HepG2 (cell line): ENCODE data around the gene CHAF1B. TPM values are rescaled to one million over a fixed set of nuclear protein-coding genes. Genes with fewer than 3 reads are reported as not detected.

Experiments
- ATAC-seq: fragments of 200-7000 bp; cut with Tn5 transposase; 3 replicates; pipeline ENCODE4 v1.9.1; 2020; ENCODE audit warnings: mild to moderate bottlenecking, moderate library complexity
- BruUV-seq: library from RNA; stranded (reverse); fragments of 400-500 nt; replicated peaks from 2 replicates; lab custom pipeline; 2021; lab: Mats Ljungman, UMichigan
- CTCF ChIA-PET: fragments of 300-600 bp; formaldehyde crosslinking; extraction: SDS; loops from one replicate; lab custom pipeline; 2021; ENCODE audit warnings: low total read pairs, inconsistent platforms, low intra/inter-chr PET ratio; lab: Yijun Ruan, JAX
- POLR2A ChIA-PET: fragments of 350-600 bp; sonication (Branson Sonifier 250); formaldehyde crosslinking; loops from one replicate; lab custom pipeline; 2020; ENCODE audit warnings: antibody characterized with exemption, inconsistent platforms; lab: Yijun Ruan, JAX
- DNase-seq: peaks from one replicate; pipeline ENCODE4 v3.0.0-alpha.2; 2015; ENCODE audit warnings: low spot score
- FAIRE-seq: peaks from 3 replicates; lab custom pipeline; 2011; peaks lifted over from hg19 to GRCh38; lab: Jason Lieb, UNC
- H2AFZ ChIP-seq: one replicate; pipeline ENCODE4 v1.6.1; 2011; ENCODE audit warnings: low read length, inconsistent platforms
- H3K27ac ChIP-seq: fragments of 300-600 bp; 3 replicates; pipeline ENCODE4 v1.8.0; 2011; ENCODE audit warnings: mixed run types, mild to moderate bottlenecking, mixed read lengths, low read length, inconsistent platforms; ENCODE audit not compliant: insufficient read depth; ENCODE audit errors: extremely low read length
- H3K27me3 ChIP-seq, 2 experiments: fragments of 200-600 bp in 1 of 2; 2 replicates in 1 of 2; 3 replicates in 1 of 2; pipeline versions ENCODE4 v1.6.0 to v1.8.0; 2011; ENCODE audit warnings: low read length in 2 of 2, mild to moderate bottlenecking in 2 of 2, moderate library complexity in 2 of 2, inconsistent platforms in 1 of 2; ENCODE audit not compliant: insufficient read depth in 2 of 2, control insufficient read depth in 1 of 2
- H3K36me3 ChIP-seq, 2 experiments: fragments of 200-600 bp in 1 of 2; replicated peaks in 1 of 2; 2 replicates in 1 of 2; 3 replicates in 1 of 2; pipeline versions ENCODE4 v1.5.1 to v1.8.0; 2011; ENCODE audit warnings: low read length in 2 of 2, inconsistent platforms in 1 of 2; ENCODE audit not compliant: insufficient read depth in 2 of 2, control insufficient read depth in 1 of 2
- H3K4me1 ChIP-seq: 2 replicates; pipeline ENCODE4 v1.5.1; 2012; ENCODE audit warnings: low read length, inconsistent platforms; ENCODE audit not compliant: insufficient read depth
- H3K4me2 ChIP-seq: 2 replicates; pipeline ENCODE4 v1.6.0; 2011; ENCODE audit warnings: low read depth, low read length, inconsistent platforms
- H3K4me3 ChIP-seq, 3 experiments: fragments of 200-600 bp in 1 of 3; sonication (generic), shearing (Covaris generic) in 1 of 3; replicated peaks in 1 of 3; 2 replicates each; pipeline ENCODE4 v1.5.1; 2011 to 2016; ENCODE audit warnings: low read length in 3 of 3, inconsistent platforms in 2 of 3, low read depth in 2 of 3, mild to moderate bottlenecking in 2 of 3, control low read depth in 1 of 3, mixed read lengths in 1 of 3; ENCODE audit not compliant: insufficient read depth in 1 of 3
- H3K79me2 ChIP-seq: one replicate; pipeline ENCODE4 v1.6.1; 2011; ENCODE audit warnings: low read length, inconsistent platforms; ENCODE audit not compliant: insufficient read depth
- H3K9ac ChIP-seq: 2 replicates; pipeline ENCODE4 v1.6.0; 2011; ENCODE audit warnings: mild to moderate bottlenecking, low read depth, low read length, inconsistent platforms; ENCODE audit not compliant: insufficient read depth
- H3K9me3 ChIP-seq: 2 replicates; pipeline ENCODE4 v1.5.1; 2012; ENCODE audit warnings: mild to moderate bottlenecking, low read length
- H4K20me1 ChIP-seq: 2 replicates; pipeline ENCODE4 v1.6.0; 2011; ENCODE audit warnings: inconsistent platforms, mild to moderate bottlenecking, low read length, moderate library complexity; ENCODE audit not compliant: insufficient read depth
- CC2D1A ChIP-seq: sonication (generic); formaldehyde crosslinking; IDR thresholded peaks from 2 replicates; pipeline ENCODE4 v1.8.1; 2023; ENCODE audit warnings: mild to moderate bottlenecking, missing genetic modification reagents
- FOXK1 ChIP-seq: sonication (generic); formaldehyde crosslinking; IDR thresholded peaks from 2 replicates; pipeline ENCODE4 v1.4.0; 2020; ENCODE audit warnings: low read depth, missing genetic modification reagents, borderline replicate concordance
- PHF21A ChIP-seq: sonication (generic); formaldehyde crosslinking; IDR thresholded peaks from 2 replicates; pipeline ENCODE4 v1.5.0; 2020; ENCODE audit warnings: mild to moderate bottlenecking, missing genetic modification reagents
- SIN3A ChIP-seq: IDR thresholded peaks from 2 replicates; pipeline ENCODE4 v1.6.1; 2011; ENCODE audit warnings: low read depth, mild to moderate bottlenecking, control low read depth, low read length, borderline replicate concordance
- ZNF629 ChIP-seq: sonication (generic); formaldehyde crosslinking; conservative IDR thresholded peaks from 2 replicates; pipeline ENCODE4 v1.5.0; 2020; ENCODE audit warnings: missing genetic modification reagents
- ZNF788 ChIP-seq: sonication (generic); formaldehyde crosslinking; IDR thresholded peaks from 2 replicates; pipeline ENCODE4 v1.5.0; 2020; ENCODE audit warnings: mild to moderate bottlenecking, missing genetic modification reagents, borderline replicate concordance
- WGBS: methylation state at CpG from one replicate; pipeline ENCODE4 v1.1.6; 2017; ENCODE audit warnings: low lambda C conversion rate; 5-methylcytosine and 5-hydroxymethylcytosine counted together
- in situ Hi-C: cut with HindIII; loops from 2 replicates; pipeline ENCODE4 v1.10.0; 2017; ENCODE audit warnings: low pct_unique_long_range_greater_than_20kb; ENCODE audit not compliant: extremely low pct_ligation_motif_present
- intact Hi-C: fragments of 100-400 bp; cut with micrococcal nuclease; formaldehyde crosslinking; loops from one replicate; pipeline ENCODE4 v1.10.0; 2022; ENCODE audit not compliant: unreplicated experiment
- polyA plus RNA-seq, 8 experiments: library from polyadenylated mRNA; depleted of rRNA in 3 of 8; stranded (reverse) in 7 of 8; unstranded in 1 of 8; fragments of >200 nt; fragmentation: Illumina TruSeq in 4 of 8; extraction: Trizol in 4 of 8; gene quantifications; 2 replicates each; pipeline versions ENCODE4 v1.2.1 to v1.2.3, GENCODE V29; 2011 to 2016; ENCODE audit warnings: low read depth in 4 of 8, missing spikeins in 1 of 8, mixed read lengths in 1 of 8; ENCODE audit not compliant: insufficient read depth in 1 of 8
- total RNA-seq, 5 experiments: library from RNA; depleted of rRNA; stranded (reverse); fragments of >200 nt; fragmentation: Illumina TruSeq; extraction: Trizol; gene quantifications; 2 replicates each; pipeline ENCODE4 v1.2.3, GENCODE V29; 2016; ENCODE audit warnings: low read depth in 1 of 5
- TF ChIP-seq, protein P1 (sequence below): sonication (generic); formaldehyde crosslinking; IDR thresholded peaks from 2 replicates; pipeline ENCODE4 v1.5.1; 2020; ENCODE audit warnings: mild to moderate bottlenecking, missing genetic modification reagents, borderline replicate concordance
- TF ChIP-seq, protein P2 (sequence below): sonication (generic); formaldehyde crosslinking; IDR thresholded peaks from 2 replicates; pipeline ENCODE4 v1.4.0; 2020; ENCODE audit warnings: missing genetic modification reagents
- TF ChIP-seq, protein P3 (sequence below), 2 experiments: sonication (generic) in 1 of 2; formaldehyde crosslinking in 1 of 2; IDR thresholded peaks; 2 replicates each; pipeline versions ENCODE4 v1.4.0 to v1.6.1; 2016 to 2020; ENCODE audit warnings: borderline replicate concordance in 1 of 2, low read depth in 1 of 2, mild to moderate bottlenecking in 1 of 2, missing genetic modification reagents in 1 of 2

The CHAF1B gene
- total and polyA plus RNA-seq, 2 of the 13 experiments (the other 11 are each of a cell fraction or from before 2014, with no cell fraction given) = 5.1 to 14.1 TPM

DNA sequence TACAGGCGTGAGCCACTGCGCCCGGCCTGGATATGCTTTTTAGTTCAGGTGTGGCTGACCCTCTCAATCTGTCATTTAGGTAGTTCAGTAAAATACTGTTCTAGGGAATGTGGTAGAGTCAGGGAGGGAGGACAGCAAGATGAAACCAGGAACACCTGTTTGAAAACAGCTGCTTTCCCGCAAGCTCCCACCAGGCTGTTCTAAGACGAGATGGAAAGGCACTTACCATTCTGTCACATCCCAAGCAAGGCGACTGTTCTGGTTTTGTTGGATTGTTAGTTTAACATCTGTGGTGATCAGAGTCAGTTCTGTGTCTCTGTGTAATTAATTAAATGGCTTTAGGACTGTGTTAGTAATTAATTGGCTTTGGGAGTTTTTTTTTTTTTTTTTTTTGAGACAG is 2.9 kb downstream of the CHAF1B start:
- DNase-seq (no peak), FAIRE-seq (no peak), ATAC-seq (no peak)
- intact Hi-C loops = loop anchor here (5.0 kb wide), 1 partner anchor 231 kb away; the partner anchor contains the start of gene DOP1B
- 99% methylated on average over 6 of the region's 6 CpGs for WGBS
- Histone ChIP-seq H3K9me3 (no peaks in the 10 kb centered on the region), H4K20me1 (no peaks in the 10 kb centered on the region), H3K9ac (no peak overlapping the region), H3K4me1 (peaks cover 36% of the 10 kb centered on the region), H3K4me2 (no peak overlapping the region), H2AFZ (no peak overlapping the region), H3K4me3 (no peak overlapping the region), H3K36me3 (peaks cover 0 to 4% of the 10 kb centered on the region in 2 experiments; a peak in 1 of 5 replicates), H3K27me3 (no peaks in the 10 kb centered on the region), H3K79me2 (no peaks in the 10 kb centered on the region), H3K27ac (no peak overlapping the region)
- TF ChIP-seq CC2D1A (CRISPR knock-in tag) (no peak), SIN3A (no peak)
- in situ Hi-C loops = no loop called here
- BruUV-seq = no TSS peak
- ChIA-PET POLR2A (interaction anchor here (0.7 kb wide), 1 partner anchor 249 kb away, joined by 3 read pairs; no protein-coding TSS in a partner anchor), CTCF (no interaction called here)

DNA sequence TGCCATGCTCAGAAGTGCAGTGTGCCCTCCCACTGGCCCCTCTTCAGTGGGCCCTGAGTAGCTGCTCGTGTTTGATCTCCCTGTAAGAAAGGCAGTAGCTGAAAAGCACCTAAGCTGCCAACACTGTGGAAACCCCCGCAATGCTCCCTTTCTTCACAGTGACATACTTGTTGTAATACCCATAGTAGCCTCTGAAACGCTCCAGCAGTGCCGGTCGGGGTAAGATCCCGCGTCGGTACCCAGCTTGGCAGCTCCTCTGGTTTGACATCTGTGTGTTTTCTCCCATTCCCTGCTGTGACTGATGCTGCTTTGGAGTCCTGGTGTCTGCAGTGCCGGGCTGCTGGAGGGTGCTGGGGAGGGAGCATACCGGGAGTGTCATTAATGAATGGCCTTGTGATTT is 3.6 kb downstream of the CHAF1B start:
- DNase-seq (no peak), ATAC-seq (peak; percentile 23), FAIRE-seq (no peak)
- Histone ChIP-seq H2AFZ (no peak overlapping the region), H3K4me3 (no peak overlapping the region), H3K27me3 (no peaks in the 10 kb centered on the region), H3K9ac (no peak overlapping the region), H4K20me1 (no peaks in the 10 kb centered on the region), H3K27ac (no peak overlapping the region), H3K79me2 (no peaks in the 10 kb centered on the region), H3K4me1 (peaks cover 29% of the 10 kb centered on the region), H3K36me3 (peaks cover 0 to 4% of the 10 kb centered on the region in 2 experiments; a peak in 1 of 5 replicates), H3K9me3 (no peaks in the 10 kb centered on the region), H3K4me2 (no peak overlapping the region)
- WGBS = 93% methylated on average over 10 of the region's 10 CpGs
- POLR2A ChIA-PET = no interaction called here
- in situ Hi-C loops (no loop called here), intact Hi-C loops (loop anchor here (5.0 kb wide), 1 partner anchor 232 kb away; the partner anchor contains the start of gene DOP1B)
- CTCF ChIA-PET = no interaction called here
- no TSS peak for BruUV-seq
- TF ChIP-seq ZNF788 (CRISPR knock-in tag) (no peak), ZNF629 (CRISPR knock-in tag) (no peak), PHF21A (CRISPR knock-in tag) (no peak), FOXK1 (no peak)
- TF ChIP-seq, protein P1, sequence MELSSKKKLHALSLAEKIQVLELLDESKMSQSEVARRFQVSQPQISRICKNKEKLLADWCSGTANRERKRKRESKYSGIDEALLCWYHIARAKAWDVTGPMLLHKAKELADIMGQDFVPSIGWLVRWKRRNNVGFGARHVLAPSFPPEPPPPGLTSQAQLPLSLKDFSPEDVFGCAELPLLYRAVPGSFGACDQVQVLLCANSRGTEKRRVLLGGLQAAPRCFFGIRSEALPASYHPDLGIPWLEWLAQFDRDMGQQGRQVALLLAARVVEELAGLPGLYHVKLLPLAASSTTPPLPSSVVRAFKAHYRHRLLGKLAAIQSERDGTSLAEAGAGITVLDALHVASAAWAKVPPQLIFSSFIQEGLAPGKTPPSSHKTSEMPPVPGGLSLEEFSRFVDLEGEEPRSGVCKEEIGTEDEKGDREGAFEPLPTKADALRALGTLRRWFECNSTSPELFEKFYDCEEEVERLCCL (CRISPR knock-in tag) = no peak
- TF ChIP-seq, protein P2, sequence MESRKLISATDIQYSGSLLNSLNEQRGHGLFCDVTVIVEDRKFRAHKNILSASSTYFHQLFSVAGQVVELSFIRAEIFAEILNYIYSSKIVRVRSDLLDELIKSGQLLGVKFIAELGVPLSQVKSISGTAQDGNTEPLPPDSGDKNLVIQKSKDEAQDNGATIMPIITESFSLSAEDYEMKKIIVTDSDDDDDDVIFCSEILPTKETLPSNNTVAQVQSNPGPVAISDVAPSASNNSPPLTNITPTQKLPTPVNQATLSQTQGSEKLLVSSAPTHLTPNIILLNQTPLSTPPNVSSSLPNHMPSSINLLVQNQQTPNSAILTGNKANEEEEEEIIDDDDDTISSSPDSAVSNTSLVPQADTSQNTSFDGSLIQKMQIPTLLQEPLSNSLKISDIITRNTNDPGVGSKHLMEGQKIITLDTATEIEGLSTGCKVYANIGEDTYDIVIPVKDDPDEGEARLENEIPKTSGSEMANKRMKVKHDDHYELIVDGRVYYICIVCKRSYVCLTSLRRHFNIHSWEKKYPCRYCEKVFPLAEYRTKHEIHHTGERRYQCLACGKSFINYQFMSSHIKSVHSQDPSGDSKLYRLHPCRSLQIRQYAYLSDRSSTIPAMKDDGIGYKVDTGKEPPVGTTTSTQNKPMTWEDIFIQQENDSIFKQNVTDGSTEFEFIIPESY (CRISPR knock-in tag) = peak; percentile 79; the same call in 1 of the 2 replicates
- TF ChIP-seq, protein P3, sequence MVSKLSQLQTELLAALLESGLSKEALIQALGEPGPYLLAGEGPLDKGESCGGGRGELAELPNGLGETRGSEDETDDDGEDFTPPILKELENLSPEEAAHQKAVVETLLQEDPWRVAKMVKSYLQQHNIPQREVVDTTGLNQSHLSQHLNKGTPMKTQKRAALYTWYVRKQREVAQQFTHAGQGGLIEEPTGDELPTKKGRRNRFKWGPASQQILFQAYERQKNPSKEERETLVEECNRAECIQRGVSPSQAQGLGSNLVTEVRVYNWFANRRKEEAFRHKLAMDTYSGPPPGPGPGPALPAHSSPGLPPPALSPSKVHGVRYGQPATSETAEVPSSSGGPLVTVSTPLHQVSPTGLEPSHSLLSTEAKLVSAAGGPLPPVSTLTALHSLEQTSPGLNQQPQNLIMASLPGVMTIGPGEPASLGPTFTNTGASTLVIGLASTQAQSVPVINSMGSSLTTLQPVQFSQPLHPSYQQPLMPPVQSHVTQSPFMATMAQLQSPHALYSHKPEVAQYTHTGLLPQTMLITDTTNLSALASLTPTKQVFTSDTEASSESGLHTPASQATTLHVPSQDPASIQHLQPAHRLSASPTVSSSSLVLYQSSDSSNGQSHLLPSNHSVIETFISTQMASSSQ (IDR thresholded peaks at IDR 0.05; ENCODE audit: low read depth) = no peak
- TF ChIP-seq, protein P3 (CRISPR knock-in tag; IDR thresholded peaks at IDR 0.05; ENCODE audit: borderline replicate concordance) = no peak
